ENCODE data around the gene MYOM1. TPM values are rescaled to one million over a fixed set of nuclear protein-coding genes. Genes with fewer than 3 reads are reported as not detected.

Gene MYOM1
- total RNA-seq, 1 donor from 2014 or later = 0.26 TPM

- Histone ChIP-seq H3K27me3 (ENCODE audit: control insufficient read depth, insufficient read depth, low read length) (no peaks in the 10 kb centered on the region), H3K4me3 (ENCODE audit: low read depth, low read length) (no peak overlapping the region), H3K36me3 (ENCODE audit: control insufficient read depth, insufficient read depth, low read length) (no peaks in the 10 kb centered on the region)
- TF ChIP-seq CTCF (IDR thresholded peaks at IDR 0.05; ENCODE audit: insufficient read depth, low read length, severe bottlenecking) = no peak
- DNase-seq (ENCODE audit: low read depth) (no peak), FAIRE-seq (peak; percentile 7)
These were observed 41.7 kb downstream of the MYOM1 start for GRCh38 chr18:3177902-3178687.

- Histone ChIP-seq H3K4me3 (ENCODE audit: low read depth, low read length) (no peak overlapping the region), H3K27me3 (ENCODE audit: control insufficient read depth, insufficient read depth, low read length) (no peaks in the 10 kb centered on the region), H3K36me3 (ENCODE audit: control insufficient read depth, insufficient read depth, low read length) (no peaks in the 10 kb centered on the region)
- TF ChIP-seq CTCF (IDR thresholded peaks at IDR 0.05; ENCODE audit: insufficient read depth, low read length, severe bottlenecking) = no peak
- no peak for FAIRE-seq
- no peak for DNase-seq (ENCODE audit: low read depth)
These were observed 44.5 kb downstream of the MYOM1 start for GRCh38 chr18:3175195-3175758.

GRCh38 chr18:3172097-3172496 lies 47.7 kb downstream of the MYOM1 start:
- Histone ChIP-seq H3K36me3 (ENCODE audit: control insufficient read depth, insufficient read depth, low read length) (no peaks in the 10 kb centered on the region), H3K4me3 (ENCODE audit: low read depth, low read length) (no peak overlapping the region), H3K27me3 (ENCODE audit: control insufficient read depth, insufficient read depth, low read length) (no peaks in the 10 kb centered on the region)
- FAIRE-seq (no peak), DNase-seq (ENCODE audit: low read depth) (no peak)
- no peak for TF ChIP-seq CTCF (IDR thresholded peaks at IDR 0.05; ENCODE audit: insufficient read depth, low read length, severe bottlenecking)

- H3K4me3 ChIP-seq (ENCODE audit: low read depth, low read length) = no peak overlapping the region
- no peaks in the 10 kb centered on the region for H3K36me3 ChIP-seq (ENCODE audit: control insufficient read depth, insufficient read depth, low read length)
- FAIRE-seq (no peak), DNase-seq (ENCODE audit: low read depth) (no peak)
- H3K27me3 ChIP-seq (ENCODE audit: control insufficient read depth, insufficient read depth, low read length) = no peaks in the 10 kb centered on the region
- TF ChIP-seq CTCF (IDR thresholded peaks at IDR 0.05; ENCODE audit: insufficient read depth, low read length, severe bottlenecking) = no peak
These were observed 48.1 kb downstream of the MYOM1 start for GRCh38 chr18:3171631-3172030.

GRCh38 chr18:3170441-3171161 lies 49.2 kb downstream of the MYOM1 start:
- FAIRE-seq = no peak
- H3K36me3 ChIP-seq (ENCODE audit: control insufficient read depth, insufficient read depth, low read length) = no peaks in the 10 kb centered on the region

More at GRCh38 chr18:3170441-3171161, 49.2 kb downstream of the MYOM1 start:
- no peaks in the 10 kb centered on the region for H3K27me3 ChIP-seq (ENCODE audit: control insufficient read depth, insufficient read depth, low read length)
- no peak overlapping the region for H3K4me3 ChIP-seq (ENCODE audit: low read depth, low read length)
- no peak for TF ChIP-seq CTCF (IDR thresholded peaks at IDR 0.05; ENCODE audit: insufficient read depth, low read length, severe bottlenecking)
- DNase-seq (ENCODE audit: low read depth) = no peak

Data from bronchial epithelial cell (primary cell).